AG20443 (cell line): Measurements from ENCODE around the gene NEK7.

Experiments
- DNase-seq: peaks from one replicate; pipeline ENCODE4 v3.0.0; 2012; ENCODE audit warnings: low spot score, mixed read lengths

The NEK7 gene

DNA sequence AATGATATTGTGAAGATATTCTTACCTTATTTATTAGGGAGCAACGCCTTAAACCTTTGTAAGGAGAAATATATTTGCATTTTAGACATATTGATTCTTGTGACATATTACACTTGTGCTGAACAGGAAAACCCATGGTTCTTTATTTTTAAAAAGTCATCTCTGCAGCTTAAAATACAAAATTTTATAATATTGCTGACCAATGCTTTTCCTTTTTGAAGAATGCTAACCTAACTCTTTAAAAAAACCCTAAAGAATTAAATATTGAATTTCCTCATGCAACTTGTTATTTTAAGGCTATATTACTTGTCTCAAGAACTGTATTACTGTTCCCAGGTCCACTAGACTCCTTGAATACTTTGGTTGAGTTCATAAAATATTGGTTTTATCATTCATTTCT is 99.0 kb downstream of the NEK7 start:
- DNase-seq: no peak

DNA sequence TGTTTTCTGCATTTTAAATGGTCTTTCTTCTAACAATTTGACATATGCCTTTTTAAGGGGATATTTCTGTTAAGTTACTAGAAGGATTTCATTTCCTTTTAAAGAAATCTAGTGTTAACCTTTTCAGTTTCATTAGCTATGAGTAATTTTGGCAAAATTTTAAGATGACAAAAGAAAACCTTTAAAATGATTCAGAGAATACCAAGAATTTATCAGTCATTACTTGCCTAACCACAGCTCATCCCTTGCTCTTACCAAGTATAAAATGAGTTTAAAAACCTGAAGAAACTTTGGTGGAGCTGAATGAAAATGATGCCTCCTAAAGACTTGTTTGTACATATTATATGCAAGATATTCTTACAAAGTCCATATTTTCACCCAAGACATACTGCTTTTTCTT is 101.7 kb downstream of the NEK7 start:
- DNase-seq: peak; percentile 53

GRCh38 chr1:198259333-198260074 is 102.7 kb downstream of the NEK7 start:
- no peak for DNase-seq

DNA sequence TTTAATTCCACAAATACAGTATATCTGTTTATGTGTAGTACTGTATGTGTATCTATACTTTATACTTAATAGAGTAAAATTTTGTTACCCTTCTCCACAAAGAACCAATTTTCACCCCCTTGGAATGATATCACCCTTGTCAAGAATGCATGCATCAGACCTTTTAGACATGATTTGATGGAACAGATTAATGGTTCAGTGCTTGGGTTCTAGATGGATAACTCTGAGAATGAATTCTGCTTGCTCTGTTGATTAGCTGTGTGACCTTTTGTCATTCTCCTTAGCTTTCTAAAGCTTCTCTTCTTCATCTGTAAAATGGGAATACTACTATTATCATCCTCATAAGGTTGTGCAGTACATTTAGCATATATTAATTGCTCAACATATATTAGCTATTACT is 105.1 kb downstream of the NEK7 start:
- DNase-seq: no peak

DNA sequence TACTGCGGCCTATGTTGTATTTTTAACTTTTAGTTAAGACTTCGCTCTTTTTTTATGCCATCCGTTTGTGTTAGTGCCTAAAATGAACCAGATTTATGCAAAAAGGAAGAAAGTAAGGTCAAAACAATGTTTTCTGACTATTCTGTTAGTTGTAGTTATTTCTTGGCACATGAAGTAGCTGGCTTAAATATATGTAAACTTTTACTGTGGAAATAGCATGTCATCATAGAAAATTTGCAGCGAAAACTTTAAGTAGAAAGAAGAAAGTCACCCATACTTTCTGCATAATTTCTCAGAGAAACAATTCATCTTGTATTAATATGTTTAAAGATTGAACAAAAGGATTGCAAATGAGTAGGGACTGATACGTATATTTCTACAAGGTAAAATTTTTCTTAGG is 106.4 kb downstream of the NEK7 start:
- DNase-seq: no peak

DNA sequence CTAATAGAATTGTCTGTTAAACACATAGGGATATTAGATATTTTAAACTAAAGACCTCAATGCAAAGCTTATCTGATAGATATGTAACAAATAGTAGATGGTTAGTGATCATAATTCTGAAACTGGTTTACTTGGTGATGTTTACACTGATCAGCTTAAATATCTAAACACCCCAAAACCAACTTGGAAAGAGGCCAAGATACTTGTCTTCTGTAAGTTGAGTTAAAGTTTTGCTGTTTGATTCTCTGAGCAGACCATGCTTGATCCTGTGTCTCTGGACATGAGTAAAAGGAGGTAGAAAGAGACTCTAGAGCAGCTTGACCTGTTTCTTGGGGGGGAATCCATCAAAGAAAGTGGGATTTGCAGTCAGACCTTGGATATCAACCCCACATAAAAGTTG is 107.5 kb downstream of the NEK7 start:
- DNase-seq: no peak

- no peak for DNase-seq
Observed at GRCh38 chr1:198265073-198265661, 108.4 kb downstream of the NEK7 start.

GRCh38 chr1:198267056-198267455 is 110.3 kb downstream of the NEK7 start:
- no peak for DNase-seq

DNA sequence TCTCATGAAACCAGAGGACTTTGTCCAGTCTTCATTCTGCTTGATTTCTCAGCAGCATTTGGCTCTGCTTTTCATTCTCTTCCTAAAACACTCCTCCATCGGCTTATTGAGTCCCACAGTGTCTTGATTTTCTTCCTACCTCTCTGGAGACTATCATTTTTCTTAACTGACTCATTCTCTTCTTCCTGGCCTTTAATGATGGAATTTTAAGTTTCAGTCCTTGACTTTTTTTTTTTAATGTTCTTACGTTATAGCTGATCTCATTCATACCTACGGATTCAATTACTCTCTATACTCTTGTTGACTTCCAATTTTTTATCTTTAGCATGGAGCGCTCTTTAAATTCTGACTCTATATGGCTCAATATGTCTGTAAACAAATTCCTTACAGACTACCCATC is 111.1 kb downstream of the NEK7 start:
- no peak for DNase-seq

GRCh38 chr1:198268784-198269645 is 112.2 kb downstream of the NEK7 start:
- no peak for DNase-seq

- no peak for DNase-seq
Observed at GRCh38 chr1:198269646-198269940, 112.8 kb downstream of the NEK7 start.

GRCh38 chr1:198270273-198270828 is 113.6 kb downstream of the NEK7 start:
- DNase-seq: no peak

DNA sequence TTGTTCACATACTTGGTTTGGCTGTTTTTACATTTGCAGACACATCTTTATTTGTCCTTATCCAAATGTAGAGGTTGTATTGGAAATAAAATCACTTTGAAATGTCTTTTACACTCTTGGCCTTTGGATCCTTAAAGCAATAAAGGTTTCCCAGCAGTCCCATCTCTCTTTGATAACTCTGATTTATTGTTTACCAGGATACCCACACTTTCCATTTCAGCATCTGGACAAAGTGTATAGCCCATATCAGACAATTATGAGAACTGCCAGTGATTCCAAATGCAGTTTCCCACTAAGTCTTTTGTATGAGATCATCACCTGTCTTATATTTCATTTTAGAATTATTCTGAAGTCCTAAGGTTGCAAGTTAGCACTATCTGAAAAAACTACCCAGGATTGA is 114.7 kb downstream of the NEK7 start:
- no peak for DNase-seq

- DNase-seq: no peak
Observed at GRCh38 chr1:198272492-198272891, 115.7 kb downstream of the NEK7 start.

GRCh38 chr1:198273748-198274295 is 117.0 kb downstream of the NEK7 start:
- DNase-seq: no peak

GRCh38 chr1:198275597-198275996 is 118.8 kb downstream of the NEK7 start:
- DNase-seq: no peak

DNA sequence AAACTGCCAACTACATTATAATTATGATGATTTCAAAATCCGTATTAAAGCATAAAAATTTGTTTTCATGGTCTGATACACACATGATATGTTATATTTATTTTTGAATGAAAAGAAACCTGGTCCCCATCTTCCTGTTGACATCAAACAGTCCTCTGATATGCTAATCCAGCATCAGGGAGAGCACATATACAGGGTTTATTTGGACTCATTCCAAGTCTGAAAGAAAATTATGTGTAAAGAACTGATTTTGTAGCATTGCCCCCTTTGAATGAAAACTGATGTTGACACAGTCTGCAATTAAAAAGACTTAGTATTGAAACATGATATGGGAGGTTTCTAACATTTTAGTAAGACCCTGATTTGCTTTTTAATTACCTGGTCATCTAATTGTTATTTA is 119.4 kb downstream of the NEK7 start:
- no peak for DNase-seq

DNA sequence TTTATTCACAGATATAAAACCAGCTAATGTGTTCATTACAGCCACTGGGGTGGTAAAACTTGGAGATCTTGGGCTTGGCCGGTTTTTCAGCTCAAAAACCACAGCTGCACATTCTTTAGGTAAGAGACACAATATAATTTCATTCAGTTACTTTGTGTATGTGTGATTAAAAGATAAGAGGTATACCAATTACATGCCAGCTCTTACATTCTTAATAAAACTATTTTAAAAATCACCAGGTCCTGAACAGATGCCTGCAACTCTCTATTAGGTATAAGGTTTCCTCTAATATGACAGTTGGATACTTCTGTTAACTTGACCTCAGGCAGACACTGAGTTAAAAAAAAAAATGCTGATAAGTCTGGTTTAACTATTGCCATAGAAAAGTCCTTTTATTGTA is 122.1 kb downstream of the NEK7 start:
- no peak for DNase-seq

- no peak for DNase-seq
Observed at GRCh38 chr1:198280080-198280479, 123.3 kb downstream of the NEK7 start.

DNA sequence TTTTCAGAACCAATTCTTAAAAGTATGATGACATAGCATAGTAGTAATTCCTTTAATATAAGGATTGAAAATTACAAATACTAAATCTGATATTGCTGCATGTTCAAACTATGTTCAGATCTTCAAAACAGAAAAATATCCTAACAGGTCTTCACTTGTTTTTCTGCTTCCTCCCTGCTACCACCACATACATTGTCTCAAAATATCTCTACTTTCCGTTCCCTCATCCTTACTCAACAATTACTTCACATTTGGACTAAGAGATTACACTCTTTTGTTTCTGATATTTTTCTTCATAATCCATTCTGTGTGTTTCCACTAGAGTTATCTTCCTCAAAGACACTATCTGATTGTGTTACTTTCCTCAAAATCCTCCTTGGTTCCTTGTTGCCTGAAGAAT is 125.1 kb downstream of the NEK7 start:
- no peak for DNase-seq

- DNase-seq: no peak
Observed at GRCh38 chr1:198283222-198283621, 126.4 kb downstream of the NEK7 start.

DNA sequence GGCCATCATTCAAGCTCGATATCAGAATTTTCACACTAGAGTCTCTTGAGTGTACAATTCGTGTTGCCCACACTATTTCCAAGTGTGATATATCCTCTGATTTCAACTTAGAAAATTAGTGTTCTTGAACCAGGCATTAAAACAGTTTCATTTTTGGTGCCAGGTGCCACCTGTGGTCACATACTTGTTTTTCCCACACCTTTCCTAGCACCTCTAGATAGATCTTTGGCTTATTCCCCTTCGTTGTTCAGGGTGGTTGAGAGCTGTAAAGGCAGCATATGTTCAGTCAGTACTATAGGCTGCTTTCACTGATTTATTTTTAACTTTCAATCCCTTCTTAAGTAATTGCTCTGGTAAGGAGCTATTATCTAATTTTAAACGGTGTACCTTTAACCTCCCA is 131.1 kb downstream of the NEK7 start:
- DNase-seq: no peak
